ENCODE data around the gene EMILIN1.
"Not testable (repeated sequence)": the region's sequence is repeated elsewhere in the genome, so short reads cannot be mapped to it uniquely, and the experiment has no call there.

Gene EMILIN1

GRCh38 chr2:27095745-27096651, 17.6 kb downstream of the EMILIN1 start:
- peak in 1 of 2 donors; percentile 40 for DNase-seq

- DNase-seq: no peak
These were observed 18.4 kb downstream of the EMILIN1 start for GRCh38 chr2:27096748-27097297.

GRCh38 chr2:27097341-27097740, 18.9 kb downstream of the EMILIN1 start:
- no peak for DNase-seq

GRCh38 chr2:27099334-27099955, 21.0 kb downstream of the EMILIN1 start:
- DNase-seq: no peak

- no peak for DNase-seq
These were observed 21.6 kb downstream of the EMILIN1 start for GRCh38 chr2:27100036-27100435.

GRCh38 chr2:27102329-27102728, 23.9 kb downstream of the EMILIN1 start:
- DNase-seq: no peak

GRCh38 chr2:27105981-27106380, 27.6 kb downstream of the EMILIN1 start:
- DNase-seq: no peak

- no peak for DNase-seq
These were observed 29.8 kb downstream of the EMILIN1 start for GRCh38 chr2:27108221-27108620.

- no peak for DNase-seq
These were observed 30.7 kb downstream of the EMILIN1 start for GRCh38 chr2:27109083-27109482.

- not testable (repeated sequence) for DNase-seq
These were observed 32.4 kb downstream of the EMILIN1 start for GRCh38 chr2:27110603-27111352.

GRCh38 chr2:27111392-27112078, 33.1 kb downstream of the EMILIN1 start:
- DNase-seq: not testable (repeated sequence)

GRCh38 chr2:27115519-27115918, 37.1 kb downstream of the EMILIN1 start:
- DNase-seq: no peak

- DNase-seq: no peak
These were observed 39.6 kb downstream of the EMILIN1 start for GRCh38 chr2:27117995-27118524.

- DNase-seq: no peak
These were observed 40.3 kb downstream of the EMILIN1 start, which contains the start of gene CGREF1 for GRCh38 chr2:27118525-27119329. TSS of gene CGREF1 (minus strand) at chr2:27119128. CDS start at chr2:27104366, 14,762 bp downstream.

GRCh38 chr2:27119330-27119670, 40.9 kb downstream of the EMILIN1 start:
- not testable (repeated sequence) for DNase-seq

- DNase-seq: no peak
These were observed 43.5 kb downstream of the EMILIN1 start for GRCh38 chr2:27121906-27122305.

- no peak for DNase-seq
These were observed 44.4 kb downstream of the EMILIN1 start for GRCh38 chr2:27122791-27123190.

GRCh38 chr2:27123302-27124150, 45.1 kb downstream of the EMILIN1 start, which contains the start of gene ABHD1:
TSS of gene ABHD1 (plus strand) at chr2:27123815. CDS start at chr2:27123949, 134 bp downstream.
- DNase-seq: peak; percentile 11 to 55

GRCh38 chr2:27125104-27125503, 46.7 kb downstream of the EMILIN1 start:
- DNase-seq: no peak

GRCh38 chr2:27126252-27126710, 47.9 kb downstream of the EMILIN1 start:
- DNase-seq: no peak

All from bone marrow (tissue), 2 donors.